IPS-NIHi7 (cell line): ENCODE data around the gene CSNK1G2.

Experiments used
- DNase-seq: peaks from one replicate; pipeline ENCODE4 v3.0.0; 2012; ENCODE audit warnings: mixed read lengths; ENCODE audit errors: extremely low spot score

The CSNK1G2 gene

DNA sequence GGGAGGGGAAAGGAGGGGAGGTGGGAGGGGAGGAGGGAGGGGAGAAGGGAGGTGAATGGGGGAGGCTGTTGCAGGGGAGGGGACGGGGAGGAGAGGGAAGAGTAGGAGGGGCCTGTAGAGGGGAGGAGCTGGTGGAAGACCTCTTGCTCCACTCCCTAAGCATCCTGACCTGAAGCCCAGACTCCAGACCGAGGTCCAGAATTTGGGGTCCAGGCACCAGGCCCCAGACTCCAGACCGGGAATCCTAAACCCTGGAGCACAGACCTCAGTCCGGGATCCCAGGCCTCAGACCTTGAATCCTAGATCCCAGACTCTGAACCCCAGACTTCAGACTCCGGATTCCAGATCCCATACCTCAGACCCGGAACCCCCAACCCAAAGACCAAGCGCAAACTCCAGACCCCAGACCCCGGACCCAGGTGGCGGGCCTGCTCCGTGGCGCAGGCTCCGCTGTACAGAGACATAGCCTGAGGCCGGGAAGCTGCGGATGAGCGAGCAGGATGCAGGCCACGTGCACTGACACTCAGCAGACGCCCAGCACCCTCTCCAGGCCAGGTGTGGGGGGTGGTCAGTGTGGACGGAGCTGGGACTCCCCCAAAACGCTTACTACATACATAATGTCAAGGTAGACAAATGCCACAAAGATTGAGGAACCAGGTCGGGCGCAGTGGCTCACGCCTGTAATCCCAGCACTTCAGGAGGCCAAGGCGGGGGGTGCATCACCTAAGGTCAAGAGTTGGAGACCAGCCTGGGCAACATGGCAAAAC, 75.3 kb downstream of the CSNK1G2 start:
- peak; percentile 78 for DNase-seq

DNA sequence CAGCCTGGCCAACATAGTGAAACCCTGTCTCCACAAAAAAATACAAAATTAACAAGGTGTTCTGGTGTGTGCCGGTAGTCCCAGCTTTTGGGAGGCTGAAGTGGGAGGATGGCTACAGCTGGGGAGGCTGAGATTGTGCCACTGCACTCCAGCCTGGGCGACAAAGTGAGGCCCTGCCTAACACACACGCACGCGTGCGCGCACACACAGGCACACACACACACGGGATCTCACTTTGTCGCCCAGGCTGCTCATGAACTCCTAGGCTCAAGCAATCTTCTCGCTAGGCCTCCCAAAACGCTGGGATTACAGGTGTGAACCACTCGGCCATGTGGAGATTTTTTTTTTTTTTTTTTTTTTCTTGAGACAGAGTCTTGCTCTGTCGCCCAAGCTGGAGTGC, 77.8 kb downstream of the CSNK1G2 start:
- DNase-seq: no peak

GRCh38 chr19:2021453-2022140, 80.6 kb downstream of the CSNK1G2 start:
- DNase-seq: no peak

- DNase-seq: no peak
Observed at GRCh38 chr19:2022289-2022688, 81.3 kb downstream of the CSNK1G2 start.

GRCh38 chr19:2026770-2027169, 85.8 kb downstream of the CSNK1G2 start:
- no peak for DNase-seq

GRCh38 chr19:2027361-2027760, 86.4 kb downstream of the CSNK1G2 start:
- DNase-seq: no peak
